GM12878 (cell line): ENCODE results near the gene ICAM4. TPM values are rescaled to one million over a fixed set of nuclear protein-coding genes. Genes with fewer than 3 reads are reported as not detected.

Source experiments
- BMI1 ChIP-seq: fragments of 450-650 bp; IDR thresholded peaks from 2 replicates; pipeline ENCODE4 v1.6.1; 2016; ENCODE audit warnings: mild to moderate bottlenecking, moderate library complexity, borderline replicate concordance
- CHD4 ChIP-seq: fragments of 200-600 bp; sonication (generic); IDR thresholded peaks from 2 replicates; pipeline ENCODE4 v1.6.1; 2016; ENCODE audit warnings: mild to moderate bottlenecking
- CREB1 ChIP-seq: IDR thresholded peaks from 2 replicates; pipeline ENCODE4 v1.6.1; 2012; ENCODE audit warnings: low read depth, mild to moderate bottlenecking, inconsistent platforms
- E4F1 ChIP-seq: fragments of 450-650 bp; IDR thresholded peaks from 2 replicates; pipeline ENCODE4 v1.6.1; 2018; ENCODE audit warnings: borderline replicate concordance, mild to moderate bottlenecking; ENCODE audit not compliant: partially characterized antibody
- EZH2 ChIP-seq: IDR thresholded peaks from 2 replicates; pipeline ENCODE4 v1.6.1; 2012; ENCODE audit warnings: low read depth, mild to moderate bottlenecking, control low read depth, inconsistent platforms, low read length, borderline replicate concordance; ENCODE audit not compliant: control insufficient read depth
- GABPA ChIP-seq: IDR thresholded peaks from 2 replicates; pipeline ENCODE4 v1.6.1; 2014; ENCODE audit warnings: antibody characterized with exemption, low read depth, mild to moderate bottlenecking, inconsistent platforms
- HDAC2 ChIP-seq: fragments of 200-600 bp; sonication (generic); IDR thresholded peaks from 2 replicates; pipeline ENCODE4 v1.6.1; 2017
- HDGF ChIP-seq: fragments of 450-650 bp; IDR thresholded peaks from 2 replicates; pipeline ENCODE4 v1.6.1; 2016; ENCODE audit warnings: antibody characterized with exemption
- MTA3 ChIP-seq: IDR thresholded peaks from 2 replicates; pipeline ENCODE4 v1.6.1; 2012; ENCODE audit warnings: low read length, inconsistent platforms, borderline replicate concordance
- MYB ChIP-seq: fragments of 150-350 bp; IDR thresholded peaks from 2 replicates; pipeline ENCODE4 v1.6.1; 2014; ENCODE audit warnings: mild to moderate bottlenecking, low read depth, low read length, borderline replicate concordance
- MYC ChIP-seq: IDR thresholded peaks from 2 replicates; pipeline ENCODE4 v1.6.1; 2011; ENCODE audit warnings: mild to moderate bottlenecking, low read length, moderate library complexity, inconsistent platforms; ENCODE audit not compliant: insufficient read depth, insufficient replicate concordance, insufficient read length, severe bottlenecking
- NR2C1 ChIP-seq: fragments of 450-650 bp; IDR thresholded peaks from 2 replicates; pipeline ENCODE4 v1.6.1; 2017; ENCODE audit warnings: antibody characterized with exemption, mild to moderate bottlenecking, moderate library complexity
- PBX3 ChIP-seq: IDR thresholded peaks from 2 replicates; pipeline ENCODE4 v1.6.1; 2011; ENCODE audit warnings: mild to moderate bottlenecking, low read depth, low read length, moderate library complexity; ENCODE audit not compliant: insufficient replicate concordance
- PML ChIP-seq: IDR thresholded peaks from 2 replicates; pipeline ENCODE4 v1.6.1; 2012; ENCODE audit warnings: low read length, inconsistent platforms
- SMAD5 ChIP-seq: IDR thresholded peaks from 2 replicates; pipeline ENCODE4 v1.6.1; 2016; ENCODE audit warnings: antibody characterized with exemption, low read depth
- SMARCA5 ChIP-seq: fragments of 450-650 bp; IDR thresholded peaks from 2 replicates; pipeline ENCODE4 v1.6.1; 2017; ENCODE audit warnings: mild to moderate bottlenecking
- TCF12 ChIP-seq: IDR thresholded peaks from 2 replicates; pipeline ENCODE4 v1.6.1; 2011; ENCODE audit warnings: low read depth, mild to moderate bottlenecking, low read length
- USF1 ChIP-seq: IDR thresholded peaks from 2 replicates; pipeline ENCODE4 v1.6.1; 2011; ENCODE audit warnings: borderline replicate concordance, low read depth, mild to moderate bottlenecking, moderate library complexity, mixed read lengths, low read length; ENCODE audit not compliant: insufficient read depth; ENCODE audit errors: extremely low read length
- ZBTB40 ChIP-seq: fragments of 450-650 bp; IDR thresholded peaks from 2 replicates; pipeline ENCODE4 v1.6.1; 2016; ENCODE audit warnings: mild to moderate bottlenecking, moderate library complexity, borderline replicate concordance
- ZNF622 ChIP-seq: fragments of 450-650 bp; IDR thresholded peaks from 2 replicates; pipeline ENCODE4 v1.6.1; 2017; ENCODE audit warnings: mild to moderate bottlenecking, inconsistent platforms
- ZSCAN29 ChIP-seq: fragments of 450-650 bp; IDR thresholded peaks from 2 replicates; pipeline ENCODE4 v1.6.1; 2017; ENCODE audit warnings: mild to moderate bottlenecking, moderate library complexity
- ZZZ3 ChIP-seq: IDR thresholded peaks from 2 replicates; pipeline ENCODE4 v1.6.1; 2011; ENCODE audit warnings: low read depth; ENCODE audit not compliant: control insufficient read depth, insufficient read length
- polyA plus RNA-seq, 11 experiments: library from polyadenylated mRNA; depleted of rRNA in 4 of 11; unstranded in 6 of 11; stranded (reverse) in 5 of 11; fragments of >200 nt; fragmentation: Nextera tagmentation in 4 of 11; fragmentation: Illumina TruSeq in 1 of 11; extraction: Ambion mirVana in 4 of 11; extraction: Trizol in 1 of 11; gene quantifications; 1 replicate in 1 of 11; 2 replicates in 10 of 11; pipeline versions ENCODE4 v1.2.1 to v1.2.3, GENCODE V29; 2011 to 2016; ENCODE audit warnings: inconsistent platforms in 2 of 11, missing spikeins in 2 of 11, low read depth in 1 of 11
- total RNA-seq, 4 experiments: library from RNA; depleted of rRNA in 3 of 4; stranded (reverse); fragments of >200 nt in 3 of 4; fragmentation: Illumina TruSeq in 1 of 4; extraction: Trizol in 1 of 4; gene quantifications; 2 replicates each; pipeline versions ENCODE4 v1.2.1 to v1.2.3, GENCODE V29; 2013 to 2021

ICAM4 gene
- total and polyA plus RNA-seq, 10 of the 15 experiments (the other 5 are each of a cell fraction or from before 2014, with no cell fraction given) = 0.31 to 5.1 (median 1.7) TPM

GRCh38 chr19:10270616-10271394 lies 15.9 kb upstream of the ICAM4 start, which contains the start of gene ICAM1 (continued):
- TF ChIP-seq PML = peak; percentile 92
- TF ChIP-seq EZH2 = no peak
- peak; percentile 96 for TF ChIP-seq SMAD5
- TF ChIP-seq MYC = no peak
- TF ChIP-seq ZNF622 = no peak
- TF ChIP-seq USF1 = peak; percentile 55
- TF ChIP-seq CREB1 = peak; percentile 73; the same call in 1 of the 2 replicates
- TF ChIP-seq NR2C1 = peak; percentile 49; the same call in 1 of the 2 replicates
- peak; percentile 71 for TF ChIP-seq GABPA
- peak; percentile 96 for TF ChIP-seq ZSCAN29
- TF ChIP-seq SMARCA5 = peak; percentile 72
- peak; percentile 80 for TF ChIP-seq TCF12
- no peak; the same call in 1 of the 2 replicates for TF ChIP-seq HDAC2
- TF ChIP-seq MYB = no peak
- peak; percentile 71; the same call in 1 of the 2 replicates for TF ChIP-seq ZBTB40
- no peak for TF ChIP-seq HDGF
- TF ChIP-seq ZZZ3 = no peak
- TF ChIP-seq BMI1 = 0 out of 2 replicates have a peak, but pooled peaks have one; percentile 17
- 0 out of 2 replicates have a peak, but pooled peaks have one; percentile 10 for TF ChIP-seq MTA3
- peak; percentile 50 for TF ChIP-seq E4F1
- TF ChIP-seq CHD4 = no peak
- TF ChIP-seq PBX3 = peak; percentile 41
